Ovary (tissue), 3 donors: Measurements from ENCODE around the gene TYMP.

ENCODE experiments used
- POLR2A ChIP-seq: fragments of 450-650 bp; IDR thresholded peaks from one replicate; pipeline ENCODE4 v1.6.1; 2017; ENCODE audit warnings: antibody characterized with exemption, mild to moderate bottlenecking, moderate library complexity
- TF ChIP-seq, protein P1 (sequence below), 3 donors: fragments of 450-650 bp in 2 of 3; fragments of 200-600 bp in 1 of 3; IDR thresholded peaks; one replicate each; pipeline versions ENCODE4 v1.5.1 to v1.8.0; 2016 to 2022; ENCODE audit warnings: antibody characterized with exemption in 3 of 3, mild to moderate bottlenecking in 1 of 3
- donor health status: DM: no; HTN: no; CAD: no.

- TF ChIP-seq, protein P1, sequence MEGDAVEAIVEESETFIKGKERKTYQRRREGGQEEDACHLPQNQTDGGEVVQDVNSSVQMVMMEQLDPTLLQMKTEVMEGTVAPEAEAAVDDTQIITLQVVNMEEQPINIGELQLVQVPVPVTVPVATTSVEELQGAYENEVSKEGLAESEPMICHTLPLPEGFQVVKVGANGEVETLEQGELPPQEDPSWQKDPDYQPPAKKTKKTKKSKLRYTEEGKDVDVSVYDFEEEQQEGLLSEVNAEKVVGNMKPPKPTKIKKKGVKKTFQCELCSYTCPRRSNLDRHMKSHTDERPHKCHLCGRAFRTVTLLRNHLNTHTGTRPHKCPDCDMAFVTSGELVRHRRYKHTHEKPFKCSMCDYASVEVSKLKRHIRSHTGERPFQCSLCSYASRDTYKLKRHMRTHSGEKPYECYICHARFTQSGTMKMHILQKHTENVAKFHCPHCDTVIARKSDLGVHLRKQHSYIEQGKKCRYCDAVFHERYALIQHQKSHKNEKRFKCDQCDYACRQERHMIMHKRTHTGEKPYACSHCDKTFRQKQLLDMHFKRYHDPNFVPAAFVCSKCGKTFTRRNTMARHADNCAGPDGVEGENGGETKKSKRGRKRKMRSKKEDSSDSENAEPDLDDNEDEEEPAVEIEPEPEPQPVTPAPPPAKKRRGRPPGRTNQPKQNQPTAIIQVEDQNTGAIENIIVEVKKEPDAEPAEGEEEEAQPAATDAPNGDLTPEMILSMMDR (IDR thresholded peaks at IDR 0.05): no peak
- TF ChIP-seq POLR2A: no peak
Observed at GRCh38 chr22:50531962-50532674, 2.3 kb upstream of the TYMP start.
